ENCODE results near the gene ABCC2.

ABCC2 gene

DNA sequence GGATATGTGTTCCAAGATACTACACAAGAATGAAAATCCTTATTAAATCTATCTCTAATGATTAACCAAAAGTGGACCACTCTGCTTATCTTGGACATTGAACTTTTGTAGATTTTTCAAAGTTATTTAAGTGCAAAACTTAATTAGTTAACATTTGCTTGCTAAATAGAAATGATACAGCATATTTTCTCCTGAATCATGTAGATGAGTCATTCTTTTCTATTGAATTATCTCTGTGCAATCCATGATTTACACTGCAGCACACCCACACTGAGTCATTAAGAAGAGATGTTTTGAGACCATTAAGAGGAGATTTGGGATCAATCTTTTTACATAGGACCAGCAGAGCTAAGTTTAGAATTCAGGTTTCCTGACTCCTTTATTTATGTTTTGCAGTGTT is 6.6 kb upstream of the ABCC2 start:
- DNase-seq (ENCODE audit: low read depth) = peak; percentile 74

DNA sequence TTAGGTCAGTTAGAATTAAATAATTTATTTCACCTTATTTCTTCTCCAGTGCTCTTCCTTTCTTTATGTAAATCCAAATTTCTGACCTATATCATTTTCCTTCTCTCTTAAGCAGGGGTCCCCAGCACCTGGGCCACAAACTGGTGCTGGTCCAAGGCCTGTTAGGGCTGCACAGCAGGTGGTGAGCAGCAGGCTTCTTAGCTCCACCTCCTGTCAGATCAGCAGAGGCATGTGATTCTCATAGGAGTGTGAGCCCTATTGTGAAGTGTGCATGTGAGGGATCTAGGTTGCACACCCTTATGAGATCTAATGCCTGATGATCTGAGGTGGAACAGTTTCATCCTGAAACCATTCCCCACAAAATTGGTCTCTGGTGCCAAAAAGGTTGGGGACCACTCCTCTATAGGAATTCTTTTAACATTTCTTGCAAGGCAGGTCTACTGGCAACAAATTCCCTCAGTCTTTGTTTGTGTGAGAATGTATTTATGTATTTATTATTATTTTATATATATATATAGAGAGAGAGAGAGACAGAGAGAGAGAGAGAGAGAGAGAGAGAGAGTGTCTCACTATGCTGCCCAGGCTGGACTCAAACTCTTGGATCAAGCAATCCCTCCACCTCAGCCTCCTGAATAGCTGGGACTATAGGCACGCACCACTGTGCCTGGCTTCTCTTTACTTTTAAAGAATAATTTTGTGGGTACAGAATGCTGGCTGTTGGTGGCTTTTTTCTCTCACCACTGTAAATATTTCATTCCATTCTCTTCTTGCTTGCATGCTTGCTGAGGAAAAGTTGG is 4.3 kb upstream of the ABCC2 start:
- DNase-seq (ENCODE audit: low read depth) = no peak

DNA sequence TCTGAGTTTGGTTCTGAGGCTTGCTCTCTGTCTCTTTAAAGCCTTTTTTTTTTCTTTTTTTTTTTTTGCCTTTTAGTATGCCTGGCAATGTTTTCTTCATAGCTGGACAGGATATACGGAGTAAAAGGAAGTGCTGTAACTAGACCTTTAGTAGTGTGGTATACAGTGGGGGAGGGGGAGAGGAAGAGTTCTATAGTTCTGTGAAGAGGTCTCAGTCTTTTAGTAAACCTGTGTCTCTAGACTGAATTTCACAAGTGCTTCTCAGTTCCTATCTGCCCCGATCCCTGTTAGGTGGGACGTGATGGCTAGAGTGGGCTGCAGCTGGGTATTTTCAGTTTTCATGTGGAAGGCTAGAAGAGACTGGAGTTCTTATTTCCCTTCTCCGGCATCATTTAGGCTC is 3.1 kb upstream of the ABCC2 start:
- DNase-seq (ENCODE audit: low read depth) = peak; percentile 60

DNA sequence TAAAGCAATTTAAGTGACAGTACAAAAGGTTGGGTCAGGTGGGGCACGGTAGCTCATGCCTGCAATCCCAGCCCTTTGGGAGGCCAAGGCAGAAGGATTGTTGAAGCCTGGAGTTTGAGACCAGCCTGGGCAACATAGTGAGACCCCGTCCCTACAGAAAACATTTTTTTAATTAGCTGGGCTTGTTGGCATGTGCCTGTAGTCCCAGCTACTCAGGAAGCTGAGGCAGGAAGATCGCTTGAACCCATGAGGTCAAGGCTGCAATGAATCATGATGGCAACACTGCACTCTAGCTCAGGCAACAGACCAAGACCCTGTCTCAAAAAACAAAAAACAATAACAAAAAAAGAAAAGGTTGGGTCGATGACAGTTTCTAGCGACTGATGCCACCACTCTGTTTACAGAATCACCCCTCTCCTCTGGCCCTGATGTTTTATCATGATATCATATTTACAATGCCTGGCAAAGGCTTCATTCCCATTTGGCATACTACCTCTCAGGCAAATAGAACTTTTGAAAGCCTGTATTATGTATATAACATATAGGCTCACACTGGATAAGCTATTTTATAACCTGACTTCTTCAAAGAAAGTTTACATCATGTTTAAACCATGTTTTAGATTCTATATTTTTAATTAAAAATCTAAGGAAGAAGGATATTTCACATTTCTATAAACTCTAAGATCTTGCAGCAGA is 558 bp upstream of the ABCC2 start:
- DNase-seq (ENCODE audit: low read depth) = no peak

DNA sequence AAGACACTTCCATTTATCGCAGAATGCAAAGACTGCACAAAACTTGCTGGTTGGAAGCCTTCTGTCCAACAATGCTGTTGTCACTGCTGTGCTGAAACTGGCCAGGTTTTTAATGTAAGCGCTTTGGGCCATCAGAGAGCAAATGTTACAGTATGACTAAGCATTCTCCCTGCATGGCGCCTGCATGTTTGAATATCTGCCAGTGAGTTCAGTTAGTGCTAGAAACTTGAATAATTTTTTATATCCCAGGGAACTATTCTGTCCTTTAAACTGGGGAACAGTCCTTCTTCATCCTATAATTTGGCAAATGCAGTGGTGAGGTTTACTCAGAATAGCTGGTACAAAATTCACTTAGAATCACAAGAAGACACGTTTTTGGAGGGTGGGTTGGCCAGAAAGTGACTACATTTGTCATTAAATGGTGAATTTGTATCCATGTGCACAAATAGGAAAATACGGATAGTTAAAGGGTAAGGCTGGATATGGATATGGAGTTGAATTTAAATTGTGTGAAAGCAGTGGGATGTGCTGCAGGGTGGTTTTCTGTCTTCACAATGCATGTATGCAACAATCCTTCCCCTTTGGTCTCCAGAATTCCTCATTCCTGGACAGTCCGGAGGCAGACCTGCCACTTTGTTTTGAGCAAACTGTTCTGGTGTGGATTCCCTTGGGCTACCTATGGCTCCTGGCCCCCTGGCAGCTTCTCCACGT is 1.7 kb downstream of the ABCC2 start:
- no peak for DNase-seq (ENCODE audit: low read depth)

DNA sequence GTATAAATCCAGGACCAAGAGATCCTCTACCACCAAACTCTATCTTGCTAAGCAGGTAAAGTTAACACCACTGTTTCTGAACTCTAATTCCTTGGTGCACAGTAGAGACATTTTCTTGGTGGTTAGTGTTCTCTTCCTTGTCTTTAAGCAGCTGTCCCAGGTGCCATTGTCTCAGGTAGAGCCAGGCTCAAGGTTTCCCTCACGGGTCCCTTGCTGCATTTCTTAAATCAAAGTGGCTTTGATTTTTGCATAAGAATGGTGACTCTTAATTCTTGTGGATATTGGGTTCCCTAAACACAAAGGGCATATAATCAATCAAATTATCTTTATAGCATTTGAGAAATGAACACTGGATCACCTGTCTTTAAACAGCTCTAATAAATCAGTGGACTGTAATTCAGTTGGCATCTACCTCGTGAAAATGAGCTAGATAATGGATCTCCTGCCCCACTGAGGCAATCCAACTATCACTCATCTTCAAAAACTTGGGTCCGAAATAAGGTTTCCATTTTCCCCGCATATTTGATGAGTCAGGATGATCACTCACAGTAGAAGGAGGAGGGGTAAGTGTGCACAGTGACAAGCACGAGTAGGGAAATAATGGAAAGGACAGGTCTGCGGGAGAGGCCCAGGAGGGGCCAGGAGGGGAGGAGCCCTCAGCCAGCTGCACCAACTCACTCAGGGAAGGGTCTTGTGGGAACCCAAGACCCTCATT is 2.4 kb downstream of the ABCC2 start:
- DNase-seq (ENCODE audit: low read depth) = no peak

DNA sequence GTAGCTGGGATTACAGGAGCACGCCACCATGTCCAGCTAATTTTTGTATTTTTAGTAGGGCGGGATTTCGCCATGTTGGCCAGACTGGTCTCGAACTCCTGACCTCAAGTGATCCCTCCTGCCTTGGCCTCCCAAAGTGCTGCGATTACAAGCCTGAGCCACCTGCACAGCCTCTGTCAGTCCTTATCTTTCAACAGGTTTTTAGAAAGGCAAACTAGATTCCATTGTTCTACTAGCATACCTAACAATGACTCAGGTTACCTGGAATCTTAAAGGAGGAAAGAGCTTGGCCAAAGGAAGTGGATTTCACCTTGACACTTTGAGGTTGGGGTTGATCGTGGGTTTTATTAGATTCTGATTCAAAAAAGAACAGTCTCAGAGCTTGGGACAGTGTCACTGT is 3.2 kb downstream of the ABCC2 start:
- no peak for DNase-seq (ENCODE audit: low read depth)

DNA sequence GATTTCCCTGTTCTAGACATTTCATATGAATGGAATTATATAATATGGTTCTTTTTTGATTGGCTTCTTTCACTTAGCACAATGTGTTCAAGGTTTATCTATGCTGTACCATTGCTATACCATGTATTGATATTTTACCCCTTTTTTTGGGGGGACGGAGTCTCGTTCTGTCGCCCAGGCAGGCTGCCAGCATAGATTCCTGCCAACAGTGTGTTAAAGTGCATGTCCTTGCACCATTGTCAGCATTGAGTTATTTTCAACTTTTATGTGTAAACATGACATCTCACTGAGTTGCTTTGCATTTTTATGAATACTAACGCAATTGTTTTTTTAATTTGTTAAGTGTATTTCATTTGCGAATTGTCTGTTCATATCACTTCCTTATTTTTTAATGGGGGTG is 4.9 kb downstream of the ABCC2 start:
- no peak for DNase-seq (ENCODE audit: low read depth)

DNA sequence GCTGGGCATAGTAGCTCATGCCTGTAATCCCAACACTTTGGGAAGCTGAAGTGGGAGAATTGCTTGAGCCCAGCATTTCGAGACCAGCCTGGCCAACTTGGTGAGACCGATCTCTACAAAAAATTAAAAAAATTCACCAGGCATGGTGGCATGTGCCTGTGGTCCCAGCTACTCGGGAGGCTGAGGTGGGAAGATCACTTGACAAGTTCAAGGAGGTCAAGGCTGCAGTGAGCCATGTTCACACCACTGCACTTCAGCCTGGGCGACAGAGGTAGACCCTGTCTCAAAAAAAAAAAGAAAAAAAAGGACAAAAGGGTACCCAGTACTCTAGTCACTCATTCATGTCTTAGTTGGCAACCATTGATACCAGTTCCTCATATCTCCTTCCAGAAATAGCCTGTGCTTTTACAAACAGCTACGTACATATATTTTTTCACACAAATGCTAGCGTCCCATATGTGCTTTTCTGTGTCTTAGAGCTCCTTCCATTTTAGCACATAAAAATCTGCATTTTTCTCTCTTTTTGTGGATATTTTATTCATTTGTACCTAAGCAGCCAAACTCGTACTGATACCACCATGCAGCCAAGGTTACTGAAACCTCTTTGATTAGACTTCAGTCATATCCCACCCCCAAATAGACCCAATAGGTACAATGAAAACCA is 5.5 kb downstream of the ABCC2 start:
- no peak for DNase-seq (ENCODE audit: low read depth)

DNA sequence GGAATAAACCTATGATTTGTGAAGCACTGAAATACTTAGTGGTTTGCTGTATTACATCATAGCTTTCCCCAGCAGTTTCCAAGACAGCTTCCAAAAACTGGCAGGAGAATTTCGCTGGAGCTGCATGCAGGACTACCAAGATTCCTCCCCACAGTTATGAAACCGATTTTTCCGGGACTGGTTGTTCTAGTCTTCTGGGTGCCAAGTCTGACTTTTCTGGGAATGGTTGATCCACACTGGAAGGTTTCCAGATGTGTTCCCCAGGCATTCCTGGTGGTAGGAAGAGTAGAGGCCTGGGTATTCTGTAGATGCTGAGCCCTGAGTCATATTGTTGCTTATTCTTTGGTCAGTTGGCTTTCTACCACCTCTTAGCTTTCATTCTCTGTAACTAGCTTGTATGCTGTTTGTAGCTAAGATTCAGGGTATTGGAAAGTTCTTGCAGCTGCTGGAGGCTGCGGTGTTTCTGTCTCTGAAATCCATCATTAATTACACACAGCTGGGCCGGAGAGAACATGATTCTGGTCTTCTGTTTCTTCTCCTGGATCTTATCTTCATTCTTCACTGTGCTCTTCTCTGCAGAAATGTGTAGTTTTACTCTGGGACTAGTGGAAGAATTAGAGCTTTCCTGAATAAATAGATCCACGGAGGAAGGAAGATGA is 6.3 kb downstream of the ABCC2 start:
- peak; percentile 58 for DNase-seq (ENCODE audit: low read depth)

DNA sequence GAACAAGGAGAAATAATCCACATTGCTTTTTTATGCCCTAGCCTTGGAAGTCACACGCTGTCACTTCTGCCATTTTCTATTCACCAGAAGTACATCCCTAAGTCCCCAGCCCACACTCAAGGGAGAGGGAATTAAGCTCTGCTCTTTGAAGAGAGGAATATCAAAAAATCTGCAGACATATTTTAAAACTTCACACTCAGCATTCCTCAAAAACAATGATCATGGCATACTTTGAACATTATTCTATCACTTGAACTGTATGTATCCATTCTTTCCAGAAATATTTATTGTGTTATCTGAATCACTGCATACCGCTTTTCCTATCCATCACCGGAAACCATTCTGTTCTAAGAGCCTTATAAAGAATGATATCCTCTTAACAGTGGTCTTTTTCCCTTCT is 9.4 kb downstream of the ABCC2 start:
- no peak for DNase-seq (ENCODE audit: low read depth)

DNA sequence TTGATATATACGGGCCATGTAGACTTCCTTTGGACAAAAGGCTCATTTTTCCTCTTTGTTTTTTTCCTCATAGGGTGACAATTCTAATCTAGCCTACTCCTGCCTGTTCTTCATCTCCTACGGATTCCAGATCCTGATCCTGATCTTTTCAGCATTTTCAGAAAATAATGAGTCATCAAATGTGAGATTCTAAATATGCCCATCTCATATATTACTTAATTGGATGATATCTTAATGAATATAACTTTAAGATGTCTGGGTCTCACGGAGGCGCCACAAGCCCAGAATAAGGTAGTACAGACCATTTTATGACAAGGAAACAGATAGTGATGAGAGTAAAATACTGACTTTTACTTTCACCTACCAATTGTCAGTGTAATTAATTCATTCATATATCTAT is 11.4 kb downstream of the ABCC2 start:
- no peak for DNase-seq (ENCODE audit: low read depth)

DNA sequence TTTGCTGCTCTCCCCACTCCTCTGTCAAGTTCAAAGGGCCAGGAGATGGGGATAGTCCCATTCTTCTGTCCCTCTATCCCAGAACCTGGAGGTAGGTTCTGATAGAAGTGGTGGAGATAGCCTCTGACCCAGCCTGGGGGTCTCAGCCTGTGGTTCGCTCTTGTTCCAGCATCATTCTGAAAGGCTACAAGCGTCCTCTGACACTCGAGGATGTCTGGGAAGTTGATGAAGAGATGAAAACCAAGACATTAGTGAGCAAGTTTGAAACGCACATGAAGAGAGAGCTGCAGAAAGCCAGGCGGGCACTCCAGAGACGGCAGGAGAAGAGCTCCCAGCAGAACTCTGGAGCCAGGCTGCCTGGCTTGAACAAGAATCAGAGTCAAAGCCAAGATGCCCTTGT is 14.5 kb downstream of the ABCC2 start:
- DNase-seq (ENCODE audit: low read depth) = no peak

DNA sequence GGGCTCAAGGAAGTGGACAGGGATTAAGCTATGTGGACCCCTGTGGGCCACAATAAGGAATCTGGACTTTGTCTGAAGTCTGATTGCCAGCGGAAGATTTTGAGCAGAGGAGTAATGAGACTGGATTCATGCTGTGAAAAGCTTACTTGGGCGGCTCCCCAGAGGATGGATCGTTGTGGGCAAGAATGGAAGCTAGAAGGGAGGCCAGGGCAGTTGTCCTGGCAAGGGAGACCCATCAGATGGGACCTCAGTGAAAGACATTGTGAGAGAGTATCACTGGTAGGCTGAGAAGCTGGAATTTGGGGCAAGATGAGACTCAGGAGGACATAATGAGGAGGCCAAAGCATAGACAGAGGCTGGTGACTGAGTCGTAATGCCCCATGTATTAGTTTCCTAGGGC is 15.6 kb downstream of the ABCC2 start:
- no peak for DNase-seq (ENCODE audit: low read depth)

DNA sequence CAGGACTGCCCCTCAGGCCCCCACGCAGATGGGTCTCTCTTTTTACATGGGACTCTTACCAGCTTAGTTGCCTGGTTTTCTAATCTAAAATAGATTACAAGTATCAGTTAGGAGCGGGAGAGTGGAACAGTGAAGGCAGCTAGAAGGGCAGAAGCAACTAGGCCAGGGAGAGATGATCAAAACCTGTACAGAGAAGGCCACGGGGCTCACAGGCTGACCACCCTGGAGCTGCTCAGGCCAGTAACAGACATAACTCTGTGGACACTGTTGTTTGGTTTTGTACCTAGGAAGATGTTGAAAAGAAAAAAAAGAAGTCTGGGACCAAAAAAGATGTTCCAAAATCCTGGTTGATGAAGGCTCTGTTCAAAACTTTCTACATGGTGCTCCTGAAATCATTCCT is 16.5 kb downstream of the ABCC2 start:
- no peak for DNase-seq (ENCODE audit: low read depth)

DNA sequence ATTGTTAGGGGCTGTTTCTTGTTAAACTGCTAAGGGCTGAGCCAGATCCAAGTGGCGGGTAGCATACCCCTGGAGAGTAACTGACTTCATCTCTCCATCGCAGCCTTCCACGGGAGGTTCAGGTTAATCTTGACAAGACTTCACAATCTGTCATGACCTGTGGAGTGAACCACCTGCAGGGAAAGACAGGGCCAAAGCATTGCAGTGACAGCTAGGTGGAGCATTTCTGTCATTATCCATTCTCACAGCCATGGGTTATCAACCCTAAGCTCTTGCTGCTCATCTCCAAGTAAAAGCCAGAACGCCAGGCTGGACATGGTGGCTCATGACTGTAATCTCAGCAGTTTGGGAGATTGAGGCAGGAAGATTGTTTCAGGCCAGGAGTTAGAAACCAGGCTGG is 17.2 kb downstream of the ABCC2 start:
- no peak for DNase-seq (ENCODE audit: low read depth)

DNA sequence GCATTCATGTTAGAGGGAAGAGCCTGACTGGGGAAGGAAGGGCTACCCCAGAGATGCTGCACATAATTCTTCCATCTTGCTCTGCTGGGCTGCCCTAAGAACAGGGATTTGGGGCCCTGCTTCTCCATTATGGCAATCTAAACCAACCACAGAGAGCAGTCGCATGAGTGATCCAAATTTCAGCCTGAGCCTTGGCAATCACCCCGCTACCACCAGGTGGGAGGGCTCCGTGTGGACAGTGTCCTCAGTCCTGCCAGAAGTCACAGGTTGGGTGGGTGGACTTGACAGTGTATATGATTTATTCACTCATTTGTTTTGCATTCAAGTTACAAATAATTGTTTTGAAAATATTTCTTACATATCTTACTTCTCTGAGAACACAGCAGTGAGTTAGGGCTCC is 22.0 kb downstream of the ABCC2 start:
- DNase-seq (ENCODE audit: low read depth) = no peak

DNA sequence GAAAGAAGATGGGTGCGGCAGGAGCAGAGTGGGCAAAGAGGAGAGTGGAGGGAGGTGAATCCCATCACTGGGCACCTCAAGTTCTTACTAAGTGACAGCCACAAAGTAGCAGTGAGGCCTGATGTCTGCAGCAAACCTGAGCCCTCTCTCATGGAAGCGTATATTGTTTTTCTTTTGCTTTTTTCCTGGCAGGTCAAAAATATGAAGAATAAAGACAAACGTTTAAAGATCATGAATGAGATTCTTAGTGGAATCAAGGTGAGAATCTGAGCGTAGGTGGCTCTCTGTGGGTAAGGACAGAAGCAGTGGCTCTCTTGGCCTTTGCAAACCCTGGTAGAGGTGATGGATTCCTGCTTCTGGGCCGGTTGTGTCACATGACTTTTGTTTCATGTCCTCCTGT is 22.8 kb downstream of the ABCC2 start:
- no peak for DNase-seq (ENCODE audit: low read depth)

DNA sequence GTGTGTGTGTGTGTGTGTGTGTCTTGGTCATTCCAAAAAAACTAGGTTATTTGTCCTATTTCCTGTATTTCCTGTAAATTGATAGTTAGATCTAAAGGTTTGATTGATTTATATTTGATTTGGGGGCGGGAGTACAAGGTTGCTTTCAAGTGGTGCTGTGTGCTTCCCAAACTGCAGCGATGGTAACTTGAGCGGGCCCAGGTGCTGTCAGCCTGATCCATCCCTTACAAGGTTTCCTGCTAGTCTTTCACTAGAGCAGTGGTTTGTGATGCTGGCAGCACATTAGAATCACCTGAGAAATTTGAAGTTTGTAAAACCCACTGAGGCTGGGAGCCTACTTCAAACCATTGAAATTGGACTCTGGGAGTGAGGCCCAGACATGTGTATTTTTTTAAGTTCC is 23.7 kb downstream of the ABCC2 start:
- no peak for DNase-seq (ENCODE audit: low read depth)

DNA sequence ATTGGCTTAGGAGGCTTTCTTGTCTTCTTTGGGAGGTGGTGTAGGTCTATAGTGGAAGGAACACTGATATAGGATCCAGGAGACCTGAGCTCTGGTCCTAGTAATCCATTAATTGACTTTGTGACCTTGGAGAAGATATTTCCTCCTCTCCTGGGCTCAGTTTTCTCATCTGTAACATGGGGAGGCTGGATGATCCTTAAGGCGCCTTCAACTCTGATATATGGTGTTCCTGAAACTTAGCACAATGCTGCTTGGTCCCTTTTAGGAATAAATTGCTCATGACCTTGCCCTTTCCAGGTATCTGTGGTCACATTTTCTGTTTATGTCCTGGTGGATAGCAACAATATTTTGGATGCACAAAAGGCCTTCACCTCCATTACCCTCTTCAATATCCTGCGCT is 25.3 kb downstream of the ABCC2 start:
- DNase-seq (ENCODE audit: low read depth) = no peak

DNA sequence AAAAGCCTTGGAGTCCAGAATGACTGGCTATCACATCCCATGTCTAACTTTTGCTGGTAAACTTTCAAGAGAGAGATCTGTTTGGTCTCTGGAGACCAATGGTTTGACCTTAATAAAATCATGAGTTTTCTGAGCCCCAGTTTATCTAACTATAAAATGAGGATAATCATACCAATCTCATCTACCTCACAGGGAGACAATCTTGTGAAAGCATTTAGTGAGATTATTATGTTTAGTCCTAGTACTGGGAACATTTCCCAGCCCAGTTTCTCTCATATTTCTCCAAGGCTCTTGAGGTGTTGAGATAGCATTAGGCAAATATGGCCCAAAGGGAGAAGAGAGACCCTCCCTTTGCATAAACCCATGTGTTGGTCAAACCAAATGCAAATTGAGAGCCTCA is 25.8 kb downstream of the ABCC2 start:
- no peak for DNase-seq (ENCODE audit: low read depth)

DNA sequence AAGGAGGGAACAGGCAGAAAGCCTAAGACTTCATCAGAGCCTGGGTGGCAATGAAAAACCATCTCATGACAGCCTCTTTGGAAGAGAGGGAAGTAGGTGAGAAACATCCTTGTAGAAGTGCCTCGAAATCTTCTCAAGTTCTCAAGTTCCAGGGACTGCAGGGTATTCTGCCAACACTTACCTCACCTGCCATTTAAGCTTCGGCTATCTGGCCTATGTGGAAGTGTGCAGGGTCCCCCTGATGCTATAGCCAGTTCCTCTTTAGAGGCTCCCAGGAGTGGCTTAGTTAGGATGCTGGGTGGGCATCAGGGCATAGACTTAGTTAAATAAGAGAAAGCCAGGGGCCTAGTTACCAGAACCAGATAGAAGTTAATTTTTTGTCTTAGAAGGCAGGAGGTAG is 27.0 kb downstream of the ABCC2 start:
- DNase-seq (ENCODE audit: low read depth) = no peak

Measured in HS-5 (cell line).